GM23248 (cell line): Measurements from ENCODE around the gene NMRK2. TPM values are rescaled to one million over a fixed set of nuclear protein-coding genes. Genes with fewer than 3 reads are reported as not detected.

Source experiments
- DNase-seq: peaks from one replicate; pipeline ENCODE4 v3.0.0-alpha.2; 2015
- H2AFZ ChIP-seq: fragments of 200-600 bp; sonication (generic); 2 replicates; pipeline ENCODE4 v1.6.1; 2016; ENCODE audit warnings: antibody characterized with exemption
- H3F3A ChIP-seq: fragments of 200-600 bp; sonication (generic); 2 replicates; pipeline ENCODE4 v1.6.1; 2016; ENCODE audit warnings: mild to moderate bottlenecking, antibody characterized with exemption, mixed run types; ENCODE audit not compliant: insufficient read depth
- H3K27ac ChIP-seq: fragments of 200-600 bp; sonication (generic); 2 replicates; pipeline ENCODE4 v1.5.1; 2016; ENCODE audit warnings: mild to moderate bottlenecking
- H3K27me3 ChIP-seq: fragments of 200-600 bp; sonication (generic); replicated peaks from 2 replicates; pipeline ENCODE4 v1.6.1; 2016; ENCODE audit warnings: mild to moderate bottlenecking; ENCODE audit not compliant: insufficient read depth
- H3K36me3 ChIP-seq: fragments of 200-600 bp; sonication (generic); 2 replicates; pipeline ENCODE4 v1.6.1; 2016; ENCODE audit warnings: low read depth, mild to moderate bottlenecking
- H3K4me1 ChIP-seq: fragments of 200-600 bp; sonication (generic); 2 replicates; pipeline ENCODE4 v1.6.1; 2016; ENCODE audit warnings: mild to moderate bottlenecking; ENCODE audit not compliant: insufficient read depth
- H3K4me2 ChIP-seq: fragments of 200-600 bp; sonication (generic); one replicate; pipeline ENCODE4 v1.6.1; 2016; ENCODE audit warnings: mild to moderate bottlenecking; ENCODE audit not compliant: unreplicated experiment
- H3K4me3 ChIP-seq: fragments of 200-600 bp; sonication (generic); 2 replicates; pipeline ENCODE4 v1.5.1; 2016; ENCODE audit warnings: mild to moderate bottlenecking
- H3K79me2 ChIP-seq: fragments of 200-600 bp; sonication (generic); 2 replicates; pipeline ENCODE4 v1.6.1; 2016; ENCODE audit warnings: mild to moderate bottlenecking; ENCODE audit not compliant: insufficient read depth
- H3K9ac ChIP-seq: fragments of 200-600 bp; sonication (generic); 2 replicates; pipeline ENCODE4 v1.6.1; 2016; ENCODE audit warnings: mild to moderate bottlenecking
- H3K9me2 ChIP-seq: fragments of 200-600 bp; sonication (generic); 2 replicates; pipeline ENCODE4 v1.6.1; 2016; ENCODE audit warnings: mixed run types, mild to moderate bottlenecking, moderate library complexity; ENCODE audit not compliant: insufficient read depth
- H3K9me3 ChIP-seq: fragments of 200-600 bp; sonication (generic); one replicate; pipeline ENCODE4 v1.6.1; 2017; ENCODE audit warnings: low read depth
- H4K20me1 ChIP-seq: fragments of 200-600 bp; sonication (generic); 2 replicates; pipeline ENCODE4 v1.6.0; 2016; ENCODE audit not compliant: insufficient read depth
- EZH2 ChIP-seq: fragments of 200-600 bp; sonication (generic); IDR thresholded peaks from 2 replicates; pipeline ENCODE4 v1.6.1; 2018; ENCODE audit warnings: antibody characterized with exemption, mild to moderate bottlenecking; ENCODE audit not compliant: insufficient read depth, poor library complexity, severe bottlenecking
- EZH2phosphoT487 ChIP-seq: fragments of 200-600 bp; sonication (generic); IDR thresholded peaks from 2 replicates; pipeline ENCODE4 v1.6.1; 2018; ENCODE audit warnings: antibody characterized with exemption, moderate library complexity, mild to moderate bottlenecking, low read depth; ENCODE audit not compliant: insufficient read depth
- WGBS, 2 experiments: methylation state at CpG; one replicate each; pipeline ENCODE4 v1.1.6; 2015 to 2017; ENCODE audit warnings: low lambda C conversion rate in 2 of 2, low coverage in 1 of 2; ENCODE audit errors: missing lambda C conversion rate in 2 of 2; 5-methylcytosine and 5-hydroxymethylcytosine counted together
- in situ Hi-C: fragments of 300-500 bp; cut with MboI; formaldehyde crosslinking; loops from 2 replicates; pipeline ENCODE4 v1.15.0; 2020
- polyA plus RNA-seq: library from polyadenylated mRNA; unstranded; fragments of >200 nt; fragmentation: Nextera tagmentation; extraction: Ambion mirVana; gene quantifications from 2 replicates; pipeline ENCODE4 v1.2.1, GENCODE V29; 2016
- total RNA-seq: library from RNA; depleted of rRNA; stranded (reverse); fragments of >200 nt; shearing (Covaris generic); gene quantifications from 2 replicates; pipeline ENCODE4 v1.2.3, GENCODE V29; 2014

The NMRK2 gene
- total and polyA plus RNA-seq, 2 experiments from 2014 or later, result not detected

DNA sequence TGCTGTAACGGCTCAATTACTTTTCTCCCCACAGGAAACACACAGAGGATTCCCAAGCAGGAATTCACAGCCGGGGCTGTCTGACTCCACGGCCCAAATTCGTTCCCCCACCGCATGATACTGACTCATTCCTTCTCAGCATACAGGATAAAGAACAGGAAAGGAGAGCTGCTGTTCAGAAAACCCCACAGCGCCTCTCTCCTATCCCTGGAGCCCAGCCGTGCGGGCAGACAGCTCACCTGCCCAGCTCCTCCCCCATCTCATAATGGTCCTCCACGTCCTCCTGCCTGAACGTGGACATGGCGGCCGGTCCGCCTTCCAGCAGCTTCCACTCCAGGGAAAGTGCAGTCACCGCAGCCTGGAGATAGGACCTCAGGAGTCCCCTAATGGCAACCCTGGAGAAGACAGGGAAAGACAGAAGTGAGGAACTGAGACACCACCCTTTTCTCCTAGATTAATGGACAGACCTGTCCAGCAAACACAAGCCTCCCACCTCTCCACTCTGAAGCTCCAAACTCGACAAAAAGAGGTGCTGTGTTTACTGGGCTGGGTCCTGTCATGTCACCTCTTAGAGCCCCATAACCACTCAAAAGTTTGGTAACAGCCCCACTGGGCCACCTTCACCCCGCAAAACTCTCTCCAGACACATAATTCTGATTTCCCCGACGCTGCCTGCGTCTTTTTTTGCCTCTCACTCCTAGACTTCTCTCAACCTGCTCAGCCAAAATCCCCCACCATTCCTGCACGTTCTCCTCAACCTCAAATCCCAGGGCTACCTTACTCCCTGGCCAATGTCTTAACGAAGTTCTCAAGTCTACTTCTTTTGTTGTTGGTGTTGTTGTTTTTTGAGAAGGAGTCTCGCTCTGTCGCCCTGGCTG, 36.8 kb downstream of the NMRK2 start:
- DNase-seq, result peak; percentile 92
- peaks cover 23% of the 10 kb centered on the region for H3K4me1 ChIP-seq
- H3K36me3 ChIP-seq, result peaks cover 16% of the 10 kb centered on the region; the same call in 1 of the 2 replicates
- peak overlapping the region; percentile 97 for H3K4me3 ChIP-seq
- no peaks in the 10 kb centered on the region; the same call in 1 of the 2 replicates for H4K20me1 ChIP-seq
- TF ChIP-seq EZH2 (no peak), EZH2phosphoT487 (no peak)
- H2AFZ ChIP-seq, result no peak overlapping the region
- no peaks in the 10 kb centered on the region for H3K9me2 ChIP-seq
- peak overlapping the region; percentile 100 for H3K4me2 ChIP-seq
- H3K9me3 ChIP-seq, result no peaks in the 10 kb centered on the region
- H3K27ac ChIP-seq, result peak overlapping the region; percentile 95
- H3K9ac ChIP-seq, result peak overlapping the region; percentile 99
- H3K79me2 ChIP-seq, result peaks cover 50% of the 10 kb centered on the region
- 2 to 4% methylated on average over 23 of the region's 23 CpGs for WGBS, 2 experiments
- in situ Hi-C loops, result no loop called here
- no peaks in the 10 kb centered on the region for H3K27me3 ChIP-seq
- H3F3A ChIP-seq, result peaks cover 44% of the 10 kb centered on the region

DNA sequence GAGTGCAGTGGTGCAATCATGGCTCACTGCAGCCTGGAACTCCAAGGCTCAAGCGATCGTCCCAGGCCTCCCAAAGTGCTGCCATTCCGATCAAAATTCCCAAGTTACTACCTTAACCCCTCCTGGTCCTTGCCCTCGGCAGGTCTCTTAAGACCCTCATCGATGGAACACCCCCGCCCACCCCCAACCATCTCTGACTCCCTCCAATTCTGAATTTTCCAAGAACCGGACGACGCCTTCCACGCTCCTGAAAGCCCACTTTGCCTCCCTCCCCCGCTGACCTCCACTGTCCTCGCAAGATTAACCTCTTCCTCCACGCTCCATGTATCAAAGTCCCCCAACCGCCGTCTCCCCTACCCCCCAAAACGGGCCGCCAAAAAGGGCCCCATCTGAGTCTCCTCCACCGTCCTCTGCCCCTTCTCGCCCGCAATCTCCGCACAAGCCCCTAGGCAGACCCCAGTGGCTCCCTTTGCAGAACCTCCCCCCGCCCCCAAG, 37.5 kb downstream of the NMRK2 start:
- no peak for TF ChIP-seq EZH2phosphoT487
- no peaks in the 10 kb centered on the region for H3K9me2 ChIP-seq
- peak overlapping the region; percentile 99 for H3K9ac ChIP-seq
- no peaks in the 10 kb centered on the region for H3K9me3 ChIP-seq
- peak overlapping the region; percentile 100 for H3K4me2 ChIP-seq
- peak overlapping the region; percentile 95 for H3K27ac ChIP-seq
- H3K27me3 ChIP-seq, result no peaks in the 10 kb centered on the region
- peaks cover 4% of the 10 kb centered on the region; the same call in 1 of the 2 replicates for H4K20me1 ChIP-seq
- peaks cover 49% of the 10 kb centered on the region for H3F3A ChIP-seq
- H3K4me1 ChIP-seq, result peaks cover 23% of the 10 kb centered on the region
- H3K4me3 ChIP-seq, result peak overlapping the region; percentile 97
- in situ Hi-C loops, result no loop called here
- WGBS, 2 experiments, result 1% methylated on average over 7 to 22 of the region's 22 CpGs
- H3K79me2 ChIP-seq, result peaks cover 48% of the 10 kb centered on the region
- peaks cover 21% of the 10 kb centered on the region for H3K36me3 ChIP-seq
- H2AFZ ChIP-seq, result no peak overlapping the region
- peak; percentile 45 for DNase-seq

- peak; percentile 99 for DNase-seq
- peaks cover 48% of the 10 kb centered on the region for H3K79me2 ChIP-seq
- H3K4me1 ChIP-seq, result peaks cover 23% of the 10 kb centered on the region
- peaks cover 4% of the 10 kb centered on the region; the same call in 1 of the 2 replicates for H4K20me1 ChIP-seq
- H3F3A ChIP-seq, result peaks cover 56% of the 10 kb centered on the region
- TF ChIP-seq EZH2phosphoT487 (no peak), EZH2 (no peak)
- no peak within 1 kb of the TSS for H2AFZ ChIP-seq
- WGBS, 2 experiments, result 1% methylated on average over 32 to 73 of the region's 73 CpGs
- H3K4me2 ChIP-seq, result peak within 1 kb of the TSS; percentile 100
- peak within 1 kb of the TSS; percentile 95 for H3K27ac ChIP-seq
- in situ Hi-C loops, result no loop called here
- H3K9me2 ChIP-seq, result no peaks in the 10 kb centered on the region
- H3K4me3 ChIP-seq, result peak within 1 kb of the TSS; percentile 97
- no peaks in the 10 kb centered on the region for H3K27me3 ChIP-seq
- H3K36me3 ChIP-seq, result peaks cover 23% of the 10 kb centered on the region
- H3K9ac ChIP-seq, result peak within 1 kb of the TSS; percentile 99
- H3K9me3 ChIP-seq, result no peaks in the 10 kb centered on the region
Measured at GRCh38 chr19:3970808-3971598, 38.1 kb downstream of the NMRK2 start, which contains the start of gene DAPK3. Gene DAPK3, minus strand, starts transcription at chr19:3971099. Its CDS starts 1,364 bp downstream, at chr19:3969735.

DNA sequence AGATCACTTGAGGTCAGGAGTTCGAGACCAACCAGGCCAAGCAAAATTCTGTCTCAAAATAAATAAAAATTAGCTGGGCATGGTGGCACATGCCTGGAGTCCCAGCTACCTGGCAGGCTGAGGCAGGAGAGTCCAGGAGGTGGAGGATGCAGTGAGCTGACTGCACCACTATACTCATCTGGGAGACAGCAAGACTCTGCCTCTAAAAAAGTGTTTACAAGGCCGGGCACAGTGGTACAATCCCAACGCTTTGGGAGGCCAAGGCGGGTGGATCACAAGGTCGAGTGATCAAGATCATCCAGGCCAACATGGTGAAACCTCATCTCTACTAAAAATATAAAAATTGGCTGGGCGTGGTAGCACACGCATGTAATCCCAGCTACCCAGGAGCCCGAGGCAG, 42.3 kb downstream of the NMRK2 start:
- H3K79me2 ChIP-seq, result peaks cover 59% of the 10 kb centered on the region
- WGBS, 2 experiments, result 81% methylated on average over 8 of the region's 8 CpGs
- in situ Hi-C loops, result no loop called here

More for the DNA sequence above, 42.3 kb downstream of the NMRK2 start:
- Histone ChIP-seq H3K9ac (no peak overlapping the region), H3K9me2 (no peaks in the 10 kb centered on the region), H2AFZ (no peak overlapping the region), H3K27ac (peak overlapping the region; percentile 42), H3K27me3 (no peaks in the 10 kb centered on the region), H3K4me1 (no peaks in the 10 kb centered on the region), H3K36me3 (peaks cover 47% of the 10 kb centered on the region), H3K9me3 (no peaks in the 10 kb centered on the region), H3F3A (peaks cover 61% of the 10 kb centered on the region), H3K4me3 (no peak overlapping the region), H4K20me1 (peaks cover 10% of the 10 kb centered on the region; the same call in 1 of the 2 replicates), H3K4me2 (no peak overlapping the region)
- no peak for DNase-seq
- TF ChIP-seq EZH2 (no peak), EZH2phosphoT487 (no peak)
